DND-41 (cell line): ENCODE results near the gene DLG1.

ENCODE experiments used
- ATAC-seq: fragments of 200-7000 bp; cut with Tn5 transposase; 3 replicates; pipeline ENCODE4 v1.9.1; 2021; ENCODE audit warnings: low read depth; ENCODE audit not compliant: insufficient read depth
- DNase-seq: peaks from one replicate; pipeline ENCODE4 v3.0.0-alpha.2; 2020
- H2AFZ ChIP-seq: 2 replicates; pipeline ENCODE4 v1.6.0; 2012; ENCODE audit warnings: low read depth, low read length
- H3K27ac ChIP-seq: 2 replicates; pipeline ENCODE4 v1.5.1; 2012; ENCODE audit warnings: low read length, inconsistent platforms
- H3K27me3 ChIP-seq: fragments of 200-600 bp; sonication (generic); 2 replicates; pipeline ENCODE4 v1.6.0; 2012; ENCODE audit warnings: low read length, mild to moderate bottlenecking, inconsistent platforms; ENCODE audit not compliant: insufficient read depth, poor library complexity
- H3K36me3 ChIP-seq: 2 replicates; pipeline ENCODE4 v1.5.1; 2012; ENCODE audit warnings: low read length, inconsistent platforms; ENCODE audit not compliant: insufficient read depth
- H3K4me1 ChIP-seq: 2 replicates; pipeline ENCODE4 v1.5.1; 2012; ENCODE audit warnings: mild to moderate bottlenecking, low read length; ENCODE audit not compliant: insufficient read depth
- H3K4me2 ChIP-seq: 2 replicates; pipeline ENCODE4 v1.6.0; 2012; ENCODE audit warnings: mild to moderate bottlenecking, moderate library complexity, low read length, inconsistent platforms; ENCODE audit not compliant: insufficient read depth
- H3K4me3 ChIP-seq, 2 experiments: fragments of 200-600 bp in 1 of 2; shearing (Covaris generic) in 1 of 2; 2 replicates each; pipeline ENCODE4 v1.5.1; 2012 to 2016; ENCODE audit warnings: inconsistent platforms in 2 of 2, low read length in 2 of 2, mild to moderate bottlenecking in 2 of 2, low read depth in 1 of 2, moderate library complexity in 1 of 2
- H3K79me2 ChIP-seq: 2 replicates; pipeline ENCODE4 v1.6.0; 2012; ENCODE audit warnings: low read length, inconsistent platforms; ENCODE audit not compliant: insufficient read depth
- H3K9ac ChIP-seq: 2 replicates; pipeline ENCODE4 v1.6.0; 2012; ENCODE audit warnings: low read depth, mild to moderate bottlenecking, inconsistent platforms, low read length, moderate library complexity
- H3K9me3 ChIP-seq: 2 replicates; pipeline ENCODE4 v1.5.1; 2012; ENCODE audit warnings: low read length, moderate library complexity, mild to moderate bottlenecking, inconsistent platforms; ENCODE audit not compliant: insufficient read depth, severe bottlenecking
- H4K20me1 ChIP-seq: 2 replicates; pipeline ENCODE4 v1.6.0; 2012; ENCODE audit warnings: low read length; ENCODE audit not compliant: insufficient read depth
- CTCF ChIP-seq: IDR thresholded peaks from 2 replicates; pipeline ENCODE4 v1.5.1; 2012; ENCODE audit warnings: borderline replicate concordance, low read length, moderate library complexity, mild to moderate bottlenecking; ENCODE audit not compliant: poor library complexity, severe bottlenecking; ENCODE audit errors: extremely low read depth
- EZH2 ChIP-seq: IDR thresholded peaks from 3 replicates; pipeline ENCODE4 v1.6.1; 2012; ENCODE audit warnings: borderline replicate concordance, low read depth, mild to moderate bottlenecking, moderate library complexity, low read length, inconsistent platforms; ENCODE audit not compliant: severe bottlenecking

DLG1 gene

DNA sequence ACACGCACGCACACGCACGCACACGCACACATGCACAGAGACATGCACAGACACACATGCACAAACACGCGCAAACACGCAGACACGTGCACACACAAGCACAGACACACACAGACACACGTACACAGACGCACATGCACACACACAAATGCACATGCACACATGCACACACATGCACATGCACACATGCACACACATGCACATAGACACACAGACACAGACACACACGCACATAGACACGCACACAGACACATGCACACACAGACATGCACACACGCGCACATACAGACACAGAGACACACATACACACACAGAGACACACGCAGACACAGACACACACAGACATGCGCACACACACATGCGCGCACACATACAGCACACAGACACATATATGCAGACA, 303.4 kb downstream of the DLG1 start:
- H3K27ac ChIP-seq: no peak overlapping the region
- ATAC-seq (no peak), DNase-seq (no peak)
- H3K79me2 ChIP-seq: no peaks in the 10 kb centered on the region
- H3K27me3 ChIP-seq: no peaks in the 10 kb centered on the region
- no peaks in the 10 kb centered on the region for H3K36me3 ChIP-seq
- H3K9ac ChIP-seq: no peak overlapping the region
- no peak for TF ChIP-seq CTCF
- no peak for TF ChIP-seq EZH2
- no peaks in the 10 kb centered on the region for H3K9me3 ChIP-seq
- H3K4me1 ChIP-seq: no peaks in the 10 kb centered on the region
- H3K4me2 ChIP-seq: no peak overlapping the region
- H2AFZ ChIP-seq: no peak overlapping the region
- H3K4me3 ChIP-seq: no peak overlapping the region
- H4K20me1 ChIP-seq: no peaks in the 10 kb centered on the region

- no peak for TF ChIP-seq EZH2
- no peak for TF ChIP-seq CTCF
- Histone ChIP-seq H3K9me3 (no peaks in the 10 kb centered on the region), H3K9ac (no peak overlapping the region), H4K20me1 (no peaks in the 10 kb centered on the region), H3K4me2 (no peak overlapping the region), H2AFZ (no peak overlapping the region), H3K36me3 (no peaks in the 10 kb centered on the region), H3K27ac (no peak overlapping the region), H3K79me2 (no peaks in the 10 kb centered on the region), H3K4me3 (no peak overlapping the region), H3K27me3 (no peaks in the 10 kb centered on the region), H3K4me1 (no peaks in the 10 kb centered on the region)
- no peak for ATAC-seq
- no peak for DNase-seq
Observed at GRCh38 chr3:196994056-196994455, 304.4 kb downstream of the DLG1 start.
